Measurements from ENCODE around the gene HOGA1.

The HOGA1 gene

DNA sequence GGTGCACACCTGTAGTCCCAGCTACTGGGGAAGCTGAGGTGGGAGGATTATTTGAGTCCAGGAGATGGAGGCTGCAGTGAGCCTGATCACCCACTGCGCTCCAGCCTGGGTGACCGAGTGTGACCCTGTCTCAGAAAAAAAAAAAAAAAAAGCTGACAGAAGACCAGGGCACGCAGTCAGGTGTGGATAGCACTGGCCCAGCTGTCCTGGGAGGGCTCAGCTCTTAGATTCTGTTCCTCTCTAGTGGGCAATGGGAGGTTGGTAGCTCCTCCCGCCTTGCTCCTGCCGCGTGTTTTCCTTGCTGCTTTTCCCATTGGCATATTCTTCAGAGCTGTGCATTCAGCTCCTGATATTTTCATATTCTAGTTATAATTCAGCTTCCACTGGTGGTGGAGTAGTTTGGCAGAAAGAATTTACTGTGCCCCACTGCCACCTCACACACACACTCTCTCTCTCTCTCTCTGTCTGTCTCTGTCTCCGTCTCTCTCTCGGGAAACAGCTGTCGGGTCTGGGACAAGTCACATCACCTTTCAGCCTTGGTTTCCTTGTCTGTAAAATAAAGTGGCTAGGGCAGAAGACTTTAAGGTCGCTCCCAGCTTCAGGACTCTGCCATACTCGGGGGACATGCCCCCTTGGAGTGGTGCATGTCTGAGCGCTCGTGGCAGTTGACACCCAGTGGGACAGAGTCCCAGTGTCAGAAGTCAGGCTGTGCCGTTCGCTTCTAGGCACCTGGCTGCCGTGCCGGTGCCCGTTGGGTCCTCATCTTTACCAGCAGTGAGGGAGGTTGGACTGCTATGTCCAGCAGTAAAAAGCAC lies 37.5 kb upstream of the HOGA1 start:
- Histone ChIP-seq H2AFZ (ENCODE audit: low read length) (no peak overlapping the region), H3K9ac (ENCODE audit: low read length) (no peak overlapping the region), H3K36me3 (ENCODE audit: insufficient read depth, low read length) (no peaks in the 10 kb centered on the region), H3K79me2 (ENCODE audit: insufficient read depth, low read length) (no peaks in the 10 kb centered on the region), H3K9me2 (ENCODE audit: low read depth, low read length) (no peaks in the 10 kb centered on the region), H3K4me2 (ENCODE audit: low read length) (no peak overlapping the region), H3K27ac (ENCODE audit: low read depth, low read length, poor library complexity, severe bottlenecking) (no peak overlapping the region), H3K9me3 (ENCODE audit: low read length) (no peaks in the 10 kb centered on the region), H3K4me1 (ENCODE audit: insufficient read depth, low read length, severe bottlenecking) (no peaks in the 10 kb centered on the region), H3K4me3 (ENCODE audit: low read depth, low read length, poor library complexity, severe bottlenecking) (no peak overlapping the region), H3K27me3 (ENCODE audit: insufficient read depth, low read length) (no peaks in the 10 kb centered on the region), H4K20me1 (ENCODE audit: insufficient read depth, low read length) (no peaks in the 10 kb centered on the region), H3F3A (ENCODE audit: insufficient read depth, low read length) (no peaks in the 10 kb centered on the region)
- no peak for TF ChIP-seq EZH2 (IDR thresholded peaks at IDR 0.05; ENCODE audit: borderline replicate concordance, low read length)
- TF ChIP-seq, protein P1, sequence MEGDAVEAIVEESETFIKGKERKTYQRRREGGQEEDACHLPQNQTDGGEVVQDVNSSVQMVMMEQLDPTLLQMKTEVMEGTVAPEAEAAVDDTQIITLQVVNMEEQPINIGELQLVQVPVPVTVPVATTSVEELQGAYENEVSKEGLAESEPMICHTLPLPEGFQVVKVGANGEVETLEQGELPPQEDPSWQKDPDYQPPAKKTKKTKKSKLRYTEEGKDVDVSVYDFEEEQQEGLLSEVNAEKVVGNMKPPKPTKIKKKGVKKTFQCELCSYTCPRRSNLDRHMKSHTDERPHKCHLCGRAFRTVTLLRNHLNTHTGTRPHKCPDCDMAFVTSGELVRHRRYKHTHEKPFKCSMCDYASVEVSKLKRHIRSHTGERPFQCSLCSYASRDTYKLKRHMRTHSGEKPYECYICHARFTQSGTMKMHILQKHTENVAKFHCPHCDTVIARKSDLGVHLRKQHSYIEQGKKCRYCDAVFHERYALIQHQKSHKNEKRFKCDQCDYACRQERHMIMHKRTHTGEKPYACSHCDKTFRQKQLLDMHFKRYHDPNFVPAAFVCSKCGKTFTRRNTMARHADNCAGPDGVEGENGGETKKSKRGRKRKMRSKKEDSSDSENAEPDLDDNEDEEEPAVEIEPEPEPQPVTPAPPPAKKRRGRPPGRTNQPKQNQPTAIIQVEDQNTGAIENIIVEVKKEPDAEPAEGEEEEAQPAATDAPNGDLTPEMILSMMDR (IDR thresholded peaks at IDR 0.05; ENCODE audit: low read length) = no peak

DNA sequence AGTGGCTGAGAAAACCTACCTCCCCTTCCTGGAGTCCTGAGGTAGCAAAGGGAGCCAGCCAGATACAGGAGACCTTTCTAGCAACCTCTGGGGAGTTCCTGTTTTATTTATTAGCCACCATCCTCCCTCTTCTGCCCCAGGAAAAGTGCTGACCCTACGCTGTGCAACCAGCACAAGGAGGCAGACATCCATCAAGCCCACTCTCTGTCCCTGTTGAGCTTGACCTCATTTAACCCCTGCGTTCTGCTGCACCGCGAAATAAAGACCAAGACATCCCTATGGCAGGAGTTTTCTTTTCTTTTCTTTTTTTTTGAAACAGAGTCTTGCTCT lies 37.0 kb upstream of the HOGA1 start:
- Histone ChIP-seq H3K9me3 (ENCODE audit: low read length) (no peaks in the 10 kb centered on the region), H4K20me1 (ENCODE audit: insufficient read depth, low read length) (no peaks in the 10 kb centered on the region), H3K9ac (ENCODE audit: low read length) (no peak overlapping the region), H3K9me2 (ENCODE audit: low read depth, low read length) (no peaks in the 10 kb centered on the region), H3K79me2 (ENCODE audit: insufficient read depth, low read length) (no peaks in the 10 kb centered on the region), H2AFZ (ENCODE audit: low read length) (no peak overlapping the region), H3K27ac (ENCODE audit: low read depth, low read length, poor library complexity, severe bottlenecking) (no peak overlapping the region), H3K36me3 (ENCODE audit: insufficient read depth, low read length) (no peaks in the 10 kb centered on the region), H3K4me2 (ENCODE audit: low read length) (no peak overlapping the region), H3K4me1 (ENCODE audit: insufficient read depth, low read length, severe bottlenecking) (no peaks in the 10 kb centered on the region), H3K27me3 (ENCODE audit: insufficient read depth, low read length) (no peaks in the 10 kb centered on the region), H3K4me3 (ENCODE audit: low read depth, low read length, poor library complexity, severe bottlenecking) (no peak overlapping the region), H3F3A (ENCODE audit: insufficient read depth, low read length) (no peaks in the 10 kb centered on the region)
- no peak for TF ChIP-seq EZH2 (IDR thresholded peaks at IDR 0.05; ENCODE audit: borderline replicate concordance, low read length)
- TF ChIP-seq, protein P1 (IDR thresholded peaks at IDR 0.05; ENCODE audit: low read length) = no peak

GRCh38 chr10:97547962-97548361 lies 36.2 kb upstream of the HOGA1 start:
- no peaks in the 10 kb centered on the region for H3K4me1 ChIP-seq (ENCODE audit: insufficient read depth, low read length, severe bottlenecking)
- H3K9me3 ChIP-seq (ENCODE audit: low read length) = no peaks in the 10 kb centered on the region
- TF ChIP-seq EZH2 (IDR thresholded peaks at IDR 0.05; ENCODE audit: borderline replicate concordance, low read length) = no peak
- TF ChIP-seq, protein P1 (IDR thresholded peaks at IDR 0.05; ENCODE audit: low read length) = no peak
- no peak overlapping the region for H2AFZ ChIP-seq (ENCODE audit: low read length)
- H3K27me3 ChIP-seq (ENCODE audit: insufficient read depth, low read length) = no peaks in the 10 kb centered on the region
- no peak overlapping the region for H3K4me2 ChIP-seq (ENCODE audit: low read length)
- H3K36me3 ChIP-seq (ENCODE audit: insufficient read depth, low read length) = no peaks in the 10 kb centered on the region
- no peaks in the 10 kb centered on the region for H3K9me2 ChIP-seq (ENCODE audit: low read depth, low read length)
- H3K4me3 ChIP-seq (ENCODE audit: low read depth, low read length, poor library complexity, severe bottlenecking) = no peak overlapping the region
- H3K27ac ChIP-seq (ENCODE audit: low read depth, low read length, poor library complexity, severe bottlenecking) = no peak overlapping the region
- no peaks in the 10 kb centered on the region for H3F3A ChIP-seq (ENCODE audit: insufficient read depth, low read length)
- H4K20me1 ChIP-seq (ENCODE audit: insufficient read depth, low read length) = no peaks in the 10 kb centered on the region
- H3K9ac ChIP-seq (ENCODE audit: low read length) = no peak overlapping the region
- no peaks in the 10 kb centered on the region for H3K79me2 ChIP-seq (ENCODE audit: insufficient read depth, low read length)
